Chondrocyte (in vitro differentiated cells): ENCODE measurements around the gene BBS7. TPM values are rescaled to one million over a fixed set of nuclear protein-coding genes. Genes with fewer than 3 reads are reported as not detected.

Experiments
- DNase-seq: peaks from one replicate; pipeline ENCODE4 v3.0.0; 2021; ENCODE audit warnings: mixed read lengths, low spot score
- H3K27ac Mint-ChIP-seq: one replicate; pipeline ENCODE4 v1.8.0; 2021; ENCODE audit warnings: mild to moderate bottlenecking, moderate library complexity, mixed read lengths; ENCODE audit not compliant: unreplicated experiment
- H3K27me3 Mint-ChIP-seq: 2 replicates; pipeline ENCODE4 v1.8.0; 2021; ENCODE audit warnings: low read depth, mixed read lengths
- H3K36me3 Mint-ChIP-seq: 2 replicates; pipeline ENCODE4 v1.8.0; 2021; ENCODE audit warnings: low read depth, mixed read lengths
- H3K4me1 Mint-ChIP-seq: 2 replicates; pipeline ENCODE4 v1.8.0; 2021; ENCODE audit warnings: low read depth, mild to moderate bottlenecking, mixed read lengths
- H3K4me3 Mint-ChIP-seq: one replicate; pipeline ENCODE4 v1.8.0; 2021; ENCODE audit warnings: mild to moderate bottlenecking, moderate library complexity, mixed read lengths; ENCODE audit not compliant: unreplicated experiment
- H3K9me3 Mint-ChIP-seq: 2 replicates; pipeline ENCODE4 v1.8.0; 2021; ENCODE audit warnings: low read depth, mixed read lengths
- CTCF ChIP-seq: fragments of 200-600 bp; sonication (generic); IDR thresholded peaks from 2 replicates; pipeline ENCODE4 v1.5.0; 2021; ENCODE audit warnings: antibody characterized with exemption, mild to moderate bottlenecking, moderate library complexity
- total RNA-seq: library from RNA; stranded (reverse); gene quantifications from 3 replicates; pipeline ENCODE4 v1.2.1, GENCODE V29; 2021

The BBS7 gene
- total RNA-seq, 1 donor from 2014 or later: 22.9 TPM

GRCh38 chr4:121877041-121877773, 6.9 kb upstream of the BBS7 start:
- Mint-ChIP-seq H3K36me3 (peaks cover 2% of the 10 kb centered on the region), H3K4me3 (no peak overlapping the region), H3K4me1 (no peaks in the 10 kb centered on the region), H3K27ac (no peak overlapping the region), H3K27me3 (peaks cover 28% of the 10 kb centered on the region), H3K9me3 (no peaks in the 10 kb centered on the region)
- TF ChIP-seq CTCF: no peak
- DNase-seq: no peak

GRCh38 chr4:121876070-121876469, 5.8 kb upstream of the BBS7 start:
- Mint-ChIP-seq H3K36me3 (no peaks in the 10 kb centered on the region), H3K27ac (no peak overlapping the region), H3K4me3 (no peak overlapping the region), H3K4me1 (peaks cover under 1% of the 10 kb centered on the region), H3K9me3 (no peaks in the 10 kb centered on the region), H3K27me3 (peaks cover 21% of the 10 kb centered on the region)
- TF ChIP-seq CTCF: no peak
- DNase-seq: no peak

GRCh38 chr4:121875652-121876051, 5.4 kb upstream of the BBS7 start:
- Mint-ChIP-seq H3K27ac (no peak overlapping the region), H3K4me3 (no peak overlapping the region), H3K36me3 (no peaks in the 10 kb centered on the region), H3K27me3 (peaks cover 18% of the 10 kb centered on the region), H3K4me1 (peaks cover 4% of the 10 kb centered on the region), H3K9me3 (no peaks in the 10 kb centered on the region)
- DNase-seq: no peak
- TF ChIP-seq CTCF: no peak

- peaks cover 8% of the 10 kb centered on the region for H3K27me3 Mint-ChIP-seq
- no peak for DNase-seq
- H3K9me3 Mint-ChIP-seq: no peaks in the 10 kb centered on the region
- H3K4me3 Mint-ChIP-seq: no peak overlapping the region
- H3K27ac Mint-ChIP-seq: no peak overlapping the region
- peaks cover 19% of the 10 kb centered on the region for H3K4me1 Mint-ChIP-seq
- H3K36me3 Mint-ChIP-seq: no peaks in the 10 kb centered on the region
- no peak for TF ChIP-seq CTCF
Measured at GRCh38 chr4:121873604-121874003, 3.3 kb upstream of the BBS7 start.

GRCh38 chr4:121863799-121864198, 6.5 kb downstream of the BBS7 start:
- Mint-ChIP-seq H3K9me3 (no peaks in the 10 kb centered on the region), H3K4me1 (peaks cover 3% of the 10 kb centered on the region), H3K27me3 (no peaks in the 10 kb centered on the region), H3K4me3 (no peak overlapping the region), H3K36me3 (peaks cover 17% of the 10 kb centered on the region), H3K27ac (no peak overlapping the region)
- no peak for DNase-seq
- TF ChIP-seq CTCF: no peak
